CD4-positive, CD25-positive, alpha-beta regulatory T cell (primary cell): ENCODE measurements around the gene RAB3GAP1. TPM values are rescaled to one million over a fixed set of nuclear protein-coding genes. Genes with fewer than 3 reads are reported as not detected.

Source experiments
- ATAC-seq, 2 donors: fragments of 150-1000 bp; cut with Tn5 transposase; one replicate each; pipeline ENCODE4 v1.10.0; 2021; ENCODE audit warnings: low read depth in 2 of 2, moderate number of reproducible peaks in 2 of 2, moderate library complexity in 1 of 2
- DNase-seq, 3 donors: peaks; one replicate each; pipeline versions ENCODE4 v3.0.0 to v3.0.0-alpha.2; 2012 to 2022; ENCODE audit warnings: mixed read lengths in 1 of 3
- H3K27ac ChIP-seq: one replicate; pipeline ENCODE4 v1.7.0; 2013; ENCODE audit warnings: mild to moderate bottlenecking, low read length; ENCODE audit not compliant: insufficient read depth, poor library complexity, severe bottlenecking
- H3K27me3 ChIP-seq: one replicate; pipeline ENCODE4 v1.7.0; 2013; ENCODE audit warnings: low read length; ENCODE audit not compliant: control insufficient read depth, insufficient read depth
- H3K36me3 ChIP-seq: one replicate; pipeline ENCODE4 v1.7.0; 2013; ENCODE audit warnings: mild to moderate bottlenecking, low read length, moderate library complexity; ENCODE audit not compliant: control insufficient read depth, insufficient read depth
- H3K4me1 ChIP-seq: 2 replicates; pipeline ENCODE4 v1.7.0; 2013; ENCODE audit warnings: mild to moderate bottlenecking, low read length; ENCODE audit not compliant: insufficient read depth, control insufficient read depth, poor library complexity, severe bottlenecking
- H3K4me3 ChIP-seq: one replicate; pipeline ENCODE4 v1.7.0; 2013; ENCODE audit warnings: low read depth, mild to moderate bottlenecking, low read length, moderate library complexity
- H3K9me3 ChIP-seq, 2 experiments: 1 replicate in 1 of 2; 2 replicates in 1 of 2; pipeline ENCODE4 v1.7.0; 2013; ENCODE audit warnings: low read length in 2 of 2, mild to moderate bottlenecking in 1 of 2, moderate library complexity in 1 of 2; ENCODE audit not compliant: control insufficient read depth in 2 of 2
- H3K27ac Mint-ChIP-seq, 3 donors: one replicate each; pipeline ENCODE4 v1.8.0; 2020 to 2022; ENCODE audit warnings: mild to moderate bottlenecking in 3 of 3, mixed read lengths in 3 of 3, moderate library complexity in 2 of 3
- H3K27me3 Mint-ChIP-seq: one replicate; pipeline ENCODE4 v1.8.0; 2022; ENCODE audit warnings: mild to moderate bottlenecking, mixed read lengths
- H3K36me3 Mint-ChIP-seq: one replicate; pipeline ENCODE4 v1.8.0; 2020; ENCODE audit warnings: mixed read lengths
- H3K4me1 Mint-ChIP-seq, 4 donors: one replicate each; pipeline ENCODE4 v1.8.0; 2020 to 2022; ENCODE audit warnings: mixed read lengths in 4 of 4, mild to moderate bottlenecking in 1 of 4
- H3K4me3 Mint-ChIP-seq, 4 donors: one replicate each; pipeline ENCODE4 v1.8.0; 2020 to 2022; ENCODE audit warnings: mild to moderate bottlenecking in 4 of 4, mixed read lengths in 4 of 4, moderate library complexity in 3 of 4
- H3K9me3 Mint-ChIP-seq, 7 donors: one replicate each; pipeline ENCODE4 v1.8.0; 2020 to 2022; ENCODE audit warnings: mixed read lengths in 7 of 7, mild to moderate bottlenecking in 3 of 7, moderate library complexity in 2 of 7
- polyA plus RNA-seq, 4 donors: library from polyadenylated mRNA; unstranded; fragments of 300-500 nt; fragmentation: Illumina TruSeq; gene quantifications; one replicate each; pipeline ENCODE4 v1.2.3, GENCODE V29; 2021
- total RNA-seq: library from RNA; stranded (reverse); gene quantifications from one replicate; pipeline ENCODE4 v1.2.3, GENCODE V29; 2022

RAB3GAP1 gene
- total and polyA plus RNA-seq, 5 donors from 2014 or later = 15.4 to 40.1 (median 19.7) TPM

DNA sequence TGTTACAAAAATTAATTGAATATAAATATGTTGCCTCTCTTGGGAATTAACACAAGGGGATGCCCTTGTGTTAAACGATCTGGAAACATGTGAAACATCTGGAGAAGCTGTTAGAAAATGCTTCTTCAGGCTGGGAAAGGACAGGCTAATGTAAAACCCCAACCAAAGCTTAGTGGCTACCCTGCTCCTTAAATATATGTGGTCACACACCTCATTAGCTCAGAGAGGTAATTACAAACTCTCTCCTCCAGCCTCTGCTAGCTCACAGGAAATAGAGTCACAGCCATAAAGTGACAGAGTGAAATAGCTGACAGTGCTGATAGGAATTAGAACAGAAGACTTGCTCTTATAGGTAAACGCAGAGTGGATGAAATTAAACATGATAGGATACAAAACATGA, 155.9 kb downstream of the RAB3GAP1 start:
- no peak overlapping the region for H3K27ac Mint-ChIP-seq
- no peak overlapping the region for H3K4me3 Mint-ChIP-seq
- DNase-seq (no peak), ATAC-seq (no peak)
- Histone ChIP-seq H3K9me3 (no peaks in the 10 kb centered on the region), H3K36me3 (no peaks in the 10 kb centered on the region), H3K4me3 (no peak overlapping the region), H3K4me1 (no peaks in the 10 kb centered on the region), H3K27ac (no peak overlapping the region), H3K27me3 (no peaks in the 10 kb centered on the region)
- H3K4me1 Mint-ChIP-seq = no peaks in the 10 kb centered on the region
- no peaks in the 10 kb centered on the region for H3K9me3 Mint-ChIP-seq
- H3K27me3 Mint-ChIP-seq = no peaks in the 10 kb centered on the region
- H3K36me3 Mint-ChIP-seq = peaks cover 4% of the 10 kb centered on the region

DNA sequence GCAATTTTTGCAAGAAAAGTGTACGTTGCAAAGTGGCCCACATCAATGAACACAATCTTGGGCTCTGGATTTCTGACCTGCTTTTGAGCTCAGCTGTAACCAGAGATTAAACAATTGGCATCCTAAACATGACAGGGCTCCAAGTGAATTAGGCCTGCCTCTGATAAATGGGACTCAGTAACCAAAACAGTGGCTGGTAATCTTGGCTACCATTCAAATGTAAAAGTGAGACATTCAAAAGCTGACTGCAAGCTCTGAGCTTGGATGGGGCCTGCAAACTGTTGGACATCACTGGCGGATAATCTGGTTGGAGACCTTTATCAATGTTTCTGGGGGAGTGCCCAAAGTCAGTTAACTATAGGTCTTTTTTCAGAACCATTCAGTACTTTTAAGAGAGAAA, 160.7 kb downstream of the RAB3GAP1 start:
- H3K36me3 Mint-ChIP-seq = peaks cover 10% of the 10 kb centered on the region
- Histone ChIP-seq H3K27me3 (no peaks in the 10 kb centered on the region), H3K9me3 (no peaks in the 10 kb centered on the region), H3K4me3 (no peak overlapping the region), H3K36me3 (no peaks in the 10 kb centered on the region), H3K27ac (no peak overlapping the region), H3K4me1 (no peaks in the 10 kb centered on the region)
- no peaks in the 10 kb centered on the region for H3K4me1 Mint-ChIP-seq
- peaks cover 0 to 2% (median 0%) of the 10 kb centered on the region in 7 donors for H3K9me3 Mint-ChIP-seq
- no peak for DNase-seq
- H3K27me3 Mint-ChIP-seq = no peaks in the 10 kb centered on the region
- H3K27ac Mint-ChIP-seq = no peak overlapping the region
- no peak for ATAC-seq
- no peak overlapping the region for H3K4me3 Mint-ChIP-seq

DNA sequence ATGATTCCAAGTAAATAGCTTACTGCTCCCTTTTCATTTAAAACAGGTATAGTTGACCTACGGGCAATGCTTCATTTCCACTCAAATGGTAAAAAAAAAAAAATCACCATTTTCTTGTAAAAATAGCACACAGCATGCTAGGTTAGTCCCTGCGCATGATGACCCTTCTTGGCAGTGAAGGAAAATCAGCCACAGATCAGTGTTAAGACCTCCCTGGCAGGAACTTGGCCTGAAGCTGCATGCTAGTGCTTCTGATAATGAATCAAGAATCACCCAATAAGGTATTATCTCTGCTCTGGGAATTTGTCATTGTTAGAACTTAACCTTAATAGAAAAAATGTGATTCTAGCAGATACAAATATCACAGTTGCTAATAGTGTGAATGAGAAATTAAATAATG, 166.3 kb downstream of the RAB3GAP1 start:
- DNase-seq (no peak), ATAC-seq (no peak)
- H3K36me3 ChIP-seq = no peaks in the 10 kb centered on the region
- Mint-ChIP-seq H3K36me3 (peaks cover 18% of the 10 kb centered on the region), H3K27ac (no peak overlapping the region), H3K4me3 (no peak overlapping the region), H3K9me3 (peaks cover 0 to 2% (median 0%) of the 10 kb centered on the region in 7 donors), H3K27me3 (no peaks in the 10 kb centered on the region), H3K4me1 (no peaks in the 10 kb centered on the region)
- no peak overlapping the region for H3K4me3 ChIP-seq
- H3K27me3 ChIP-seq = no peaks in the 10 kb centered on the region
- H3K9me3 ChIP-seq = no peaks in the 10 kb centered on the region
- H3K27ac ChIP-seq = no peak overlapping the region
- no peaks in the 10 kb centered on the region for H3K4me1 ChIP-seq

- Histone ChIP-seq H3K9me3 (no peaks in the 10 kb centered on the region), H3K27ac (no peak overlapping the region), H3K4me1 (no peaks in the 10 kb centered on the region), H3K36me3 (no peaks in the 10 kb centered on the region), H3K4me3 (no peak overlapping the region), H3K27me3 (no peaks in the 10 kb centered on the region)
- Mint-ChIP-seq H3K27ac (no peak overlapping the region), H3K9me3 (peaks cover 0 to 2% (median 0%) of the 10 kb centered on the region in 7 donors), H3K4me1 (no peaks in the 10 kb centered on the region), H3K27me3 (no peaks in the 10 kb centered on the region), H3K36me3 (peaks cover 18% of the 10 kb centered on the region), H3K4me3 (no peak overlapping the region)
- ATAC-seq (no peak), DNase-seq (no peak)
Measured at GRCh38 chr2:135219226-135219625, 167.1 kb downstream of the RAB3GAP1 start.

Other genes starting within 250 kb of the RAB3GAP1 start
- not detected for gene ACMSD, start 213.7 kb upstream of the RAB3GAP1 start, total RNA-seq
- not detected for gene ACMSD, start 213.7 kb upstream of the RAB3GAP1 start, polyA plus RNA-seq
- 71.2 TPM for gene CCNT2, start 133.5 kb upstream of the RAB3GAP1 start, total RNA-seq
- gene CCNT2, start 133.5 kb upstream of the RAB3GAP1 start, polyA plus RNA-seq = 10 to 100 TPM; 18.1 to 26.5 (median 22.7) TPM
- gene MAP3K19, start 4.8 kb upstream of the RAB3GAP1 start, total RNA-seq = not detected
- not detected for gene MAP3K19, start 4.8 kb upstream of the RAB3GAP1 start, polyA plus RNA-seq